HepG2 (cell line): ENCODE results near the gene GP9. TPM values are rescaled to one million over a fixed set of nuclear protein-coding genes. Genes with fewer than 3 reads are reported as not detected.

Experiments used
- HMGXB3 ChIP-seq: sonication (generic); formaldehyde crosslinking; IDR thresholded peaks from 2 replicates; pipeline ENCODE4 v1.4.0; 2020; ENCODE audit warnings: missing genetic modification reagents, borderline replicate concordance
- MAFF ChIP-seq: IDR thresholded peaks from 2 replicates; pipeline ENCODE4 v1.6.1; 2011; ENCODE audit warnings: low read depth, low read length, improper control_type of control experiment
- MTF1 ChIP-seq: sonication (generic); formaldehyde crosslinking; IDR thresholded peaks from 2 replicates; pipeline ENCODE4 v1.5.0; 2020; ENCODE audit warnings: missing genetic modification reagents
- PAX8 ChIP-seq: sonication (generic); formaldehyde crosslinking; IDR thresholded peaks from 2 replicates; pipeline ENCODE4 v1.8.0; 2022; ENCODE audit warnings: mild to moderate bottlenecking, missing genetic modification reagents, borderline replicate concordance
- TMF1 ChIP-seq: sonication (generic); formaldehyde crosslinking; IDR thresholded peaks from 2 replicates; pipeline ENCODE4 v1.8.1; 2022; ENCODE audit warnings: low read depth, missing genetic modification reagents
- USF2 ChIP-seq, 2 experiments: sonication (generic) in 1 of 2; formaldehyde crosslinking in 1 of 2; IDR thresholded peaks; 2 replicates each; pipeline versions ENCODE4 v1.5.1 to v1.6.1; 2011 to 2020; ENCODE audit warnings: borderline replicate concordance in 1 of 2, low read depth in 1 of 2, low read length in 1 of 2, mild to moderate bottlenecking in 1 of 2, missing genetic modification reagents in 1 of 2, moderate library complexity in 1 of 2
- ZBTB8A ChIP-seq: sonication (generic); formaldehyde crosslinking; IDR thresholded peaks from 2 replicates; pipeline ENCODE4 v1.4.0; 2020; ENCODE audit warnings: mild to moderate bottlenecking, low read depth, missing genetic modification reagents, borderline replicate concordance
- ZNF256 ChIP-seq: sonication (generic); formaldehyde crosslinking; conservative IDR thresholded peaks from 2 replicates; pipeline ENCODE4 v1.4.0; 2020; ENCODE audit warnings: missing genetic modification reagents
- ZNF749 ChIP-seq: sonication (generic); formaldehyde crosslinking; IDR thresholded peaks from 2 replicates; pipeline ENCODE4 v1.8.0; 2022; ENCODE audit warnings: mild to moderate bottlenecking, missing genetic modification reagents, moderate library complexity, borderline replicate concordance
- polyA plus RNA-seq, 8 experiments: library from polyadenylated mRNA; depleted of rRNA in 3 of 8; stranded (reverse) in 7 of 8; unstranded in 1 of 8; fragments of >200 nt; fragmentation: Illumina TruSeq in 4 of 8; extraction: Trizol in 4 of 8; gene quantifications; 2 replicates each; pipeline versions ENCODE4 v1.2.1 to v1.2.3, GENCODE V29; 2011 to 2016; ENCODE audit warnings: low read depth in 4 of 8, missing spikeins in 1 of 8, mixed read lengths in 1 of 8; ENCODE audit not compliant: insufficient read depth in 1 of 8
- total RNA-seq, 5 experiments: library from RNA; depleted of rRNA; stranded (reverse); fragments of >200 nt; fragmentation: Illumina TruSeq; extraction: Trizol; gene quantifications; 2 replicates each; pipeline ENCODE4 v1.2.3, GENCODE V29; 2016; ENCODE audit warnings: low read depth in 1 of 5

Gene GP9
- total and polyA plus RNA-seq, 2 of the 13 experiments (the other 11 are each of a cell fraction or from before 2014, with no cell fraction given): not detected

GRCh38 chr3:129061888-129062834, 1.6 kb downstream of the GP9 start (continued):
- TF ChIP-seq USF2 (IDR thresholded peaks at IDR 0.05; ENCODE audit: low read depth, low read length) (no peak), USF2 (CRISPR knock-in tag; IDR thresholded peaks at IDR 0.05; ENCODE audit: borderline replicate concordance) (no peak), ZNF749 (no peak), TMF1 (CRISPR knock-in tag) (no peak), ZBTB8A (CRISPR knock-in tag) (no peak), MTF1 (CRISPR knock-in tag) (no peak), ZNF256 (no peak), HMGXB3 (CRISPR knock-in tag) (no peak), PAX8 (CRISPR knock-in tag) (no peak), MAFF (no peak)
